Astrocyte (in vitro differentiated cells and primary cell): ENCODE measurements around the gene OR10K2. TPM values are rescaled to one million over a fixed set of nuclear protein-coding genes. Genes with fewer than 3 reads are reported as not detected.
"Not testable (repeated sequence)": the region's sequence is repeated elsewhere in the genome, so short reads cannot be mapped to it uniquely, and the experiment has no call there.

Source experiments
- DNase-seq: peaks from one replicate; pipeline ENCODE4 v3.0.0-alpha.2; 2010; ENCODE audit warnings: low read depth
- FAIRE-seq: peaks from 2 replicates; lab custom pipeline; 2011; peaks lifted over from hg19 to GRCh38; lab: Jason Lieb, UNC
- H2AFZ ChIP-seq: 2 replicates; pipeline ENCODE4 v1.6.0; 2012; ENCODE audit warnings: low read depth, low read length, inconsistent platforms
- H3K27ac ChIP-seq: 2 replicates; pipeline ENCODE4 v1.5.1; 2011; ENCODE audit warnings: low read depth, low read length, inconsistent platforms
- H3K27me3 ChIP-seq: 2 replicates; pipeline ENCODE4 v1.6.0; 2011; ENCODE audit warnings: low read length, inconsistent platforms; ENCODE audit not compliant: insufficient read depth
- H3K36me3 ChIP-seq: 2 replicates; pipeline ENCODE4 v1.5.1; 2011; ENCODE audit warnings: low read length, inconsistent platforms; ENCODE audit not compliant: insufficient read depth
- H3K4me1 ChIP-seq: 2 replicates; pipeline ENCODE4 v1.5.1; 2011; ENCODE audit warnings: low read length, inconsistent platforms; ENCODE audit not compliant: insufficient read depth
- H3K4me2 ChIP-seq: 2 replicates; pipeline ENCODE4 v1.6.0; 2012; ENCODE audit warnings: low read length, inconsistent platforms
- H3K4me3 ChIP-seq: 2 replicates; pipeline ENCODE4 v1.5.1; 2011; ENCODE audit warnings: low read depth, mild to moderate bottlenecking, low read length, inconsistent platforms; ENCODE audit not compliant: insufficient read depth
- H3K79me2 ChIP-seq: 2 replicates; pipeline ENCODE4 v1.6.0; 2012; ENCODE audit warnings: mild to moderate bottlenecking, low read length, inconsistent platforms; ENCODE audit not compliant: insufficient read depth
- H3K9ac ChIP-seq: 2 replicates; pipeline ENCODE4 v1.6.0; 2012; ENCODE audit warnings: mild to moderate bottlenecking, low read length, inconsistent platforms
- H3K9me3 ChIP-seq: 2 replicates; pipeline ENCODE4 v1.5.1; 2012; ENCODE audit warnings: low read depth, mild to moderate bottlenecking, low read length, inconsistent platforms; ENCODE audit not compliant: insufficient read depth
- H4K20me1 ChIP-seq: 2 replicates; pipeline ENCODE4 v1.6.0; 2012; ENCODE audit warnings: low read length, inconsistent platforms; ENCODE audit not compliant: insufficient read depth
- H3K27ac Mint-ChIP-seq: one replicate; pipeline ENCODE4 v1.8.0; 2021; ENCODE audit warnings: mild to moderate bottlenecking, mixed read lengths; ENCODE audit not compliant: unreplicated experiment
- H3K27me3 Mint-ChIP-seq: one replicate; pipeline ENCODE4 v1.8.0; 2021; ENCODE audit warnings: low read depth, mixed read lengths; ENCODE audit not compliant: unreplicated experiment
- H3K36me3 Mint-ChIP-seq: one replicate; pipeline ENCODE4 v1.8.0; 2021; ENCODE audit warnings: low read depth, mixed read lengths; ENCODE audit not compliant: unreplicated experiment
- H3K4me1 Mint-ChIP-seq: one replicate; pipeline ENCODE4 v1.8.0; 2021; ENCODE audit warnings: low read depth, mixed read lengths; ENCODE audit not compliant: unreplicated experiment
- H3K4me3 Mint-ChIP-seq: one replicate; pipeline ENCODE4 v1.8.0; 2021; ENCODE audit warnings: mild to moderate bottlenecking, moderate library complexity, mixed read lengths; ENCODE audit not compliant: unreplicated experiment
- H3K9me3 Mint-ChIP-seq: one replicate; pipeline ENCODE4 v1.8.0; 2021; ENCODE audit warnings: mild to moderate bottlenecking, mixed read lengths; ENCODE audit not compliant: unreplicated experiment
- CTCF ChIP-seq: IDR thresholded peaks from 2 replicates; pipeline ENCODE4 v1.5.1; 2011; ENCODE audit warnings: low read depth, mild to moderate bottlenecking, inconsistent platforms, low read length, moderate library complexity; ENCODE audit not compliant: insufficient read depth
- EZH2 ChIP-seq: IDR thresholded peaks from 2 replicates; pipeline ENCODE4 v1.6.1; 2012; ENCODE audit warnings: mild to moderate bottlenecking, low read length, inconsistent platforms; ENCODE audit not compliant: insufficient read depth
- total RNA-seq: library from RNA; stranded (reverse); gene quantifications from 2 replicates; pipeline ENCODE4 v1.2.1, GENCODE V29; 2021

The OR10K2 gene
- total RNA-seq, 1 donor from 2014 or later = not detected

GRCh38 chr1:158445376-158445775 is 19.3 kb upstream of the OR10K2 start:
- H3K27ac ChIP-seq = no peak overlapping the region
- FAIRE-seq = no peak
- TF ChIP-seq CTCF (no peak), EZH2 (no peak)
- no peak overlapping the region for H3K4me2 ChIP-seq
- H3K36me3 Mint-ChIP-seq = no peaks in the 10 kb centered on the region
- no peaks in the 10 kb centered on the region for H3K79me2 ChIP-seq
- H4K20me1 ChIP-seq = no peaks in the 10 kb centered on the region
- no peak overlapping the region for H3K27ac Mint-ChIP-seq
- H3K9me3 Mint-ChIP-seq = no peaks in the 10 kb centered on the region
- no peaks in the 10 kb centered on the region for H3K9me3 ChIP-seq
- H2AFZ ChIP-seq = no peak overlapping the region
- H3K27me3 Mint-ChIP-seq = peaks cover 2% of the 10 kb centered on the region
- H3K4me3 ChIP-seq = no peak overlapping the region
- no peak overlapping the region for H3K9ac ChIP-seq
- no peaks in the 10 kb centered on the region for H3K36me3 ChIP-seq
- H3K4me1 Mint-ChIP-seq = no peaks in the 10 kb centered on the region
- no peaks in the 10 kb centered on the region for H3K4me1 ChIP-seq
- no peak overlapping the region for H3K4me3 Mint-ChIP-seq
- DNase-seq = no peak
- H3K27me3 ChIP-seq = no peaks in the 10 kb centered on the region

DNA sequence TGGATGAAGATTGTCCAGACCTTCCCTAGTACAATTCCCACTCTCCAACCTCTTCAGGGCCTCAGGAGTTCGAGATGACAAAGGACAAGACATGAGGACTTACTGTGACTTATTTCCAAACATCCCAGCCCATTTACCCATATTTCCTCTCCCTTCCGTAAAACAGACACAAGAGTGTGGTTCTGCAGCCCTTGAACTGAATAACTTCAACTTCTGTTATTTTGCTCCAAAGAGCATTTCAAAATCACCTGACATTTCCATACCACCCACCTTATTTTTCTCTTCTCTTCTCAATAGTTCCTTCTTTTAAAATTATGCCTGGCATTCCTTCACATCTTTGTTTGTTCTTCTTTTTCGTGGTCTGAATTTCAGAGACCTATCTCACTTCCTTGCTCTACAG is 8.7 kb upstream of the OR10K2 start:
- H3K4me1 ChIP-seq = no peaks in the 10 kb centered on the region
- H4K20me1 ChIP-seq = no peaks in the 10 kb centered on the region
- H3K4me1 Mint-ChIP-seq = peaks cover 4% of the 10 kb centered on the region
- H3K4me2 ChIP-seq = no peak overlapping the region
- no peak overlapping the region for H3K9ac ChIP-seq
- H3K79me2 ChIP-seq = no peaks in the 10 kb centered on the region
- H3K9me3 Mint-ChIP-seq = peaks cover 4% of the 10 kb centered on the region
- DNase-seq (no peak), FAIRE-seq (no peak)
- H2AFZ ChIP-seq = no peak overlapping the region
- no peaks in the 10 kb centered on the region for H3K27me3 ChIP-seq
- TF ChIP-seq EZH2 (no peak), CTCF (no peak)
- H3K9me3 ChIP-seq = no peaks in the 10 kb centered on the region
- H3K27me3 Mint-ChIP-seq = no peaks in the 10 kb centered on the region
- no peaks in the 10 kb centered on the region for H3K36me3 Mint-ChIP-seq
- H3K27ac ChIP-seq = no peak overlapping the region
- no peak overlapping the region for H3K4me3 Mint-ChIP-seq
- no peaks in the 10 kb centered on the region for H3K36me3 ChIP-seq
- H3K4me3 ChIP-seq = no peak overlapping the region
- H3K27ac Mint-ChIP-seq = no peak overlapping the region

GRCh38 chr1:158430163-158430562 is 4.1 kb upstream of the OR10K2 start:
- H3K9me3 Mint-ChIP-seq = peaks cover 10% of the 10 kb centered on the region
- H3K79me2 ChIP-seq, H3K4me1 ChIP-seq, H3K27me3 ChIP-seq, H3K27ac Mint-ChIP-seq, H3K4me1 Mint-ChIP-seq, H4K20me1 ChIP-seq, DNase-seq, H3K4me3 ChIP-seq, H3K4me3 Mint-ChIP-seq, H3K9ac ChIP-seq, H3K27ac ChIP-seq, H3K4me2 ChIP-seq, H3K36me3 Mint-ChIP-seq, FAIRE-seq, H3K27me3 Mint-ChIP-seq, H3K9me3 ChIP-seq, H2AFZ ChIP-seq, H3K36me3 ChIP-seq: not testable (repeated sequence)
